NOMO-1 treated with dmso at 0.1 percent for 144 hours (cell line): ENCODE results near the gene PCSK5.
"Not testable (repeated sequence)": the region's sequence is repeated elsewhere in the genome, so short reads cannot be mapped to it uniquely, and the experiment has no call there.

Experiments used
- DNase-seq: peaks from one replicate; lab custom pipeline; 2025; ENCODE audit not compliant: unreplicated experiment; lab: John Stamatoyannopoulos, UW

The PCSK5 gene

GRCh38 chr9:75889577-75889976 lies 896 bp upstream of the PCSK5 start:
- DNase-seq, result no peak

GRCh38 chr9:75889977-75890471 lies 449 bp upstream of the PCSK5 start:
- DNase-seq, result no peak

- no peak for DNase-seq
Observed at GRCh38 chr9:75891277-75891741, 836 bp downstream of the PCSK5 start.

- no peak for DNase-seq
Observed at GRCh38 chr9:75891771-75892215, 1.3 kb downstream of the PCSK5 start.

- no peak for DNase-seq
Observed at GRCh38 chr9:75892216-75892911, 1.9 kb downstream of the PCSK5 start.

- no peak for DNase-seq
Observed at GRCh38 chr9:75893106-75893505, 2.6 kb downstream of the PCSK5 start.

- no peak for DNase-seq
Observed at GRCh38 chr9:75894566-75894965, 4.1 kb downstream of the PCSK5 start.

GRCh38 chr9:75895112-75895511 lies 4.6 kb downstream of the PCSK5 start:
- DNase-seq, result no peak

- DNase-seq, result no peak
Observed at GRCh38 chr9:75896193-75896592, 5.7 kb downstream of the PCSK5 start.

- not testable (repeated sequence) for DNase-seq
Observed at GRCh38 chr9:75900893-75901524, 10.5 kb downstream of the PCSK5 start.

GRCh38 chr9:75903785-75904360 lies 13.4 kb downstream of the PCSK5 start:
- DNase-seq, result no peak

GRCh38 chr9:75904364-75904763 lies 13.9 kb downstream of the PCSK5 start:
- no peak for DNase-seq

GRCh38 chr9:75906531-75906930 lies 16.1 kb downstream of the PCSK5 start:
- DNase-seq, result no peak

- DNase-seq, result no peak
Observed at GRCh38 chr9:75907329-75907728, 16.9 kb downstream of the PCSK5 start.

GRCh38 chr9:75907923-75908322 lies 17.4 kb downstream of the PCSK5 start:
- DNase-seq, result no peak

GRCh38 chr9:75909776-75910175 lies 19.3 kb downstream of the PCSK5 start:
- DNase-seq, result no peak

GRCh38 chr9:75910731-75911130 lies 20.3 kb downstream of the PCSK5 start:
- no peak for DNase-seq

- no peak for DNase-seq
Observed at GRCh38 chr9:75911390-75911789, 20.9 kb downstream of the PCSK5 start.

GRCh38 chr9:75912951-75913350 lies 22.5 kb downstream of the PCSK5 start:
- no peak for DNase-seq

- DNase-seq, result no peak
Observed at GRCh38 chr9:75914002-75914401, 23.5 kb downstream of the PCSK5 start.

GRCh38 chr9:75914883-75915452 lies 24.5 kb downstream of the PCSK5 start:
- DNase-seq, result no peak

- DNase-seq, result no peak
Observed at GRCh38 chr9:75918154-75918553, 27.7 kb downstream of the PCSK5 start.
